ENCODE data around the gene CUBN.

DNA sequence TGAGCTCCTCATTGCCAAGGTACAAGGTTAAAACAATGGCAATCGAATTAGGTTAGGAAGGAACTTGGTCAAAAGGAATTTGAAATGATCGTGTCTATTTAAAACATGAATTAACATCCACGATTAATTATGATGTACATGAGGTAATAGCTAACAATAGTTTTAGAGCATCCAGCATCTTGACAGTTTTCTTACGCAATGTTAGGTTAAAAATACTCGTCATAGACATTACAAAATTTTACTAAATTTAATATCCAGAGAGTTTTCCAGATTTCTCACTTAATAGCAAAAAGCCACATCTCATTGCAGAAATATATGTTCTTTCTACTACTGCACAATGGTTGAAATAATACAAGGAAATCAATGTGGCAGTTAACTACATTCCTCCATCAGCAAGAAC lies 22.6 kb downstream of the CUBN start:
- TF ChIP-seq, protein P1, sequence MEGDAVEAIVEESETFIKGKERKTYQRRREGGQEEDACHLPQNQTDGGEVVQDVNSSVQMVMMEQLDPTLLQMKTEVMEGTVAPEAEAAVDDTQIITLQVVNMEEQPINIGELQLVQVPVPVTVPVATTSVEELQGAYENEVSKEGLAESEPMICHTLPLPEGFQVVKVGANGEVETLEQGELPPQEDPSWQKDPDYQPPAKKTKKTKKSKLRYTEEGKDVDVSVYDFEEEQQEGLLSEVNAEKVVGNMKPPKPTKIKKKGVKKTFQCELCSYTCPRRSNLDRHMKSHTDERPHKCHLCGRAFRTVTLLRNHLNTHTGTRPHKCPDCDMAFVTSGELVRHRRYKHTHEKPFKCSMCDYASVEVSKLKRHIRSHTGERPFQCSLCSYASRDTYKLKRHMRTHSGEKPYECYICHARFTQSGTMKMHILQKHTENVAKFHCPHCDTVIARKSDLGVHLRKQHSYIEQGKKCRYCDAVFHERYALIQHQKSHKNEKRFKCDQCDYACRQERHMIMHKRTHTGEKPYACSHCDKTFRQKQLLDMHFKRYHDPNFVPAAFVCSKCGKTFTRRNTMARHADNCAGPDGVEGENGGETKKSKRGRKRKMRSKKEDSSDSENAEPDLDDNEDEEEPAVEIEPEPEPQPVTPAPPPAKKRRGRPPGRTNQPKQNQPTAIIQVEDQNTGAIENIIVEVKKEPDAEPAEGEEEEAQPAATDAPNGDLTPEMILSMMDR (IDR thresholded peaks at IDR 0.05) = no peak
- TF ChIP-seq POLR2AphosphoS5 (IDR thresholded peaks at IDR 0.05) = no peak

All from transverse colon (tissue), 4 donors.